Measurements from ENCODE around the gene ZNF8. TPM values are rescaled to one million over a fixed set of nuclear protein-coding genes. Genes with fewer than 3 reads are reported as not detected.

ZNF8 gene
- total and polyA plus RNA-seq, 2 donors (not counting 1 experiment from before 2014, with no cell fraction given) = 2.6 to 5.6 TPM

GRCh38 chr19:58328999-58329398, 50.2 kb downstream of the ZNF8 start:
- H4K20me1 ChIP-seq (ENCODE audit: control insufficient read depth, extremely low read depth, insufficient read depth, low read length) = no peaks in the 10 kb centered on the region
- H3K9ac ChIP-seq (ENCODE audit: insufficient read depth, low read length) = no peak overlapping the region
- H3K4me1 ChIP-seq (ENCODE audit: control insufficient read depth, extremely low read depth, insufficient read depth, low read length) = peaks cover 8% of the 10 kb centered on the region
- H3K27me3 ChIP-seq (ENCODE audit: control insufficient read depth, insufficient read depth, low read length) = no peaks in the 10 kb centered on the region
- no peak for DNase-seq (ENCODE audit: low read depth in 2 of 2)
- H3K27ac ChIP-seq (ENCODE audit: insufficient read depth, low read length) = no peak overlapping the region
- no peaks in the 10 kb centered on the region for H3K36me3 ChIP-seq (ENCODE audit: control insufficient read depth, insufficient read depth, low read length)
- TF ChIP-seq CTCF (conservative IDR thresholded peaks at IDR 0.05 in 1 of 2, IDR thresholded peaks at IDR 0.05 in 1 of 2; ENCODE audit: low read depth in 1 of 2, low read length in 2 of 2) (no peak), EZH2 (IDR thresholded peaks at IDR 0.05; ENCODE audit: low read length, missing control alignments) (no peak)
- H3K9me3 ChIP-seq (ENCODE audit: control insufficient read depth, insufficient read depth, low read depth, low read length) = no peaks in the 10 kb centered on the region
- H3K4me2 ChIP-seq (ENCODE audit: extremely low read depth, insufficient read depth, low read length) = no peak overlapping the region
- H3K4me3 ChIP-seq (replicated peaks in 1 of 4; ENCODE audit: control extremely low read depth in 1 of 4, insufficient read depth in 1 of 4, low read depth in 3 of 4, low read length in 4 of 4) = no peak overlapping the region
- peaks cover 29% of the 10 kb centered on the region for H3K79me2 ChIP-seq (ENCODE audit: control insufficient read depth, insufficient read depth, low read length)
- H2AFZ ChIP-seq (ENCODE audit: low read length) = no peak overlapping the region

GRCh38 chr19:58330458-58330857, 51.7 kb downstream of the ZNF8 start:
- Histone ChIP-seq H3K4me3 (replicated peaks in 1 of 4; ENCODE audit: control extremely low read depth in 1 of 4, insufficient read depth in 1 of 4, low read depth in 3 of 4, low read length in 4 of 4) (peak overlapping the region in 1 of 4 experiments; percentile 1), H3K27ac (ENCODE audit: insufficient read depth, low read length) (peak overlapping the region; percentile 57), H3K4me1 (ENCODE audit: control insufficient read depth, extremely low read depth, insufficient read depth, low read length) (peaks cover 5% of the 10 kb centered on the region), H3K4me2 (ENCODE audit: extremely low read depth, insufficient read depth, low read length) (no peak overlapping the region), H3K9me3 (ENCODE audit: control insufficient read depth, insufficient read depth, low read depth, low read length) (no peaks in the 10 kb centered on the region), H4K20me1 (ENCODE audit: control insufficient read depth, extremely low read depth, insufficient read depth, low read length) (no peaks in the 10 kb centered on the region), H2AFZ (ENCODE audit: low read length) (no peak overlapping the region), H3K9ac (ENCODE audit: insufficient read depth, low read length) (no peak overlapping the region), H3K36me3 (ENCODE audit: control insufficient read depth, insufficient read depth, low read length) (no peaks in the 10 kb centered on the region), H3K79me2 (ENCODE audit: control insufficient read depth, insufficient read depth, low read length) (peaks cover 25% of the 10 kb centered on the region), H3K27me3 (ENCODE audit: control insufficient read depth, insufficient read depth, low read length) (no peaks in the 10 kb centered on the region)
- DNase-seq (ENCODE audit: low read depth in 2 of 2) = peak; percentile 75 to 83
- no peak for TF ChIP-seq EZH2 (IDR thresholded peaks at IDR 0.05; ENCODE audit: low read length, missing control alignments)
- TF ChIP-seq CTCF (conservative IDR thresholded peaks at IDR 0.05 in 1 of 2, IDR thresholded peaks at IDR 0.05 in 1 of 2; ENCODE audit: low read depth in 1 of 2, low read length in 2 of 2) = no peak

GRCh38 chr19:58332697-58333096, 53.9 kb downstream of the ZNF8 start:
- H3K4me1 ChIP-seq (ENCODE audit: control insufficient read depth, extremely low read depth, insufficient read depth, low read length) = peaks cover 3% of the 10 kb centered on the region
- H3K9ac ChIP-seq (ENCODE audit: insufficient read depth, low read length) = no peak overlapping the region
- peaks cover 3% of the 10 kb centered on the region for H3K36me3 ChIP-seq (ENCODE audit: control insufficient read depth, insufficient read depth, low read length)
- H3K27ac ChIP-seq (ENCODE audit: insufficient read depth, low read length) = no peak overlapping the region
- no peak for DNase-seq (ENCODE audit: low read depth in 2 of 2)
- no peaks in the 10 kb centered on the region for H3K9me3 ChIP-seq (ENCODE audit: control insufficient read depth, insufficient read depth, low read depth, low read length)
- H3K79me2 ChIP-seq (ENCODE audit: control insufficient read depth, insufficient read depth, low read length) = peaks cover 14% of the 10 kb centered on the region
- H3K4me3 ChIP-seq (replicated peaks in 1 of 4; ENCODE audit: control extremely low read depth in 1 of 4, insufficient read depth in 1 of 4, low read depth in 3 of 4, low read length in 4 of 4) = no peak overlapping the region
- H3K27me3 ChIP-seq (ENCODE audit: control insufficient read depth, insufficient read depth, low read length) = no peaks in the 10 kb centered on the region
- H4K20me1 ChIP-seq (ENCODE audit: control insufficient read depth, extremely low read depth, insufficient read depth, low read length) = no peaks in the 10 kb centered on the region
- no peak overlapping the region for H3K4me2 ChIP-seq (ENCODE audit: extremely low read depth, insufficient read depth, low read length)
- H2AFZ ChIP-seq (ENCODE audit: low read length) = no peak overlapping the region
- no peak for TF ChIP-seq EZH2 (IDR thresholded peaks at IDR 0.05; ENCODE audit: low read length, missing control alignments)
